HL-60 (cell line): ENCODE results near the gene ICAM2.

Experiments used
- DNase-seq, 2 experiments: peaks; one replicate each; pipeline ENCODE4 v3.0.0-alpha.2; 2010 to 2020; ENCODE audit warnings: low read depth in 1 of 2, low spot score in 1 of 2
- H3K27ac ChIP-seq: fragments of 250-450 bp; sonication (Bioruptor Pico); replicated peaks from 2 replicates; pipeline ENCODE4 v1.5.1; 2020; ENCODE audit warnings: mild to moderate bottlenecking, moderate library complexity
- H3K27me3 ChIP-seq: fragments of 250-450 bp; sonication (Bioruptor Pico); 2 replicates; pipeline ENCODE4 v1.5.1; 2021; ENCODE audit warnings: mild to moderate bottlenecking, moderate library complexity; ENCODE audit not compliant: insufficient read depth, poor library complexity, severe bottlenecking
- H3K4me3 ChIP-seq: replicated peaks from 2 replicates; pipeline ENCODE4 v1.5.1; 2011; ENCODE audit warnings: mild to moderate bottlenecking, control low read depth, low read length; ENCODE audit not compliant: insufficient read depth
- CTCF ChIP-seq: IDR thresholded peaks from one replicate; pipeline ENCODE4 v1.5.1; 2011; ENCODE audit warnings: low read length, control low read depth, inconsistent platforms; ENCODE audit not compliant: insufficient read depth
- GABPA ChIP-seq: IDR thresholded peaks from 2 replicates; pipeline ENCODE4 v1.6.1; 2012; ENCODE audit warnings: low read depth
- POLR2AphosphoS5 ChIP-seq: IDR thresholded peaks from 2 replicates; pipeline ENCODE4 v1.6.1; 2012; ENCODE audit warnings: low read depth
- REST ChIP-seq: IDR thresholded peaks from 2 replicates; pipeline ENCODE4 v1.6.1; 2012; ENCODE audit warnings: low read depth; ENCODE audit not compliant: insufficient replicate concordance
- SPI1 ChIP-seq: IDR thresholded peaks from 2 replicates; pipeline ENCODE4 v1.6.1; 2012; ENCODE audit warnings: low read depth, mild to moderate bottlenecking, borderline replicate concordance

ICAM2 gene

GRCh38 chr17:64048805-64049204, 28.4 kb upstream of the ICAM2 start:
- H3K27ac ChIP-seq = no peak overlapping the region
- no peak overlapping the region for H3K4me3 ChIP-seq
- TF ChIP-seq CTCF = no peak
- no peak for TF ChIP-seq POLR2AphosphoS5
- TF ChIP-seq REST = no peak
- TF ChIP-seq GABPA = no peak
- TF ChIP-seq SPI1 = no peak
- no peaks in the 10 kb centered on the region for H3K27me3 ChIP-seq
- DNase-seq = no peak

- H3K27ac ChIP-seq = no peak overlapping the region
- TF ChIP-seq POLR2AphosphoS5 (no peak), GABPA (no peak), REST (no peak), SPI1 (no peak), CTCF (no peak)
- DNase-seq = no peak
- H3K27me3 ChIP-seq = no peaks in the 10 kb centered on the region
- H3K4me3 ChIP-seq = no peak overlapping the region
These were observed 24.7 kb upstream of the ICAM2 start for GRCh38 chr17:64045176-64045575.

GRCh38 chr17:64042700-64043485, 22.5 kb upstream of the ICAM2 start:
- H3K27ac ChIP-seq = no peak overlapping the region
- DNase-seq = no peak
- H3K4me3 ChIP-seq = no peak overlapping the region
- no peak for TF ChIP-seq GABPA
- TF ChIP-seq CTCF = no peak
- TF ChIP-seq REST = no peak
- no peak for TF ChIP-seq SPI1
- TF ChIP-seq POLR2AphosphoS5 = no peak
- H3K27me3 ChIP-seq = no peaks in the 10 kb centered on the region
